GM21576 (cell line): ENCODE results near the gene OGFOD2.

Experiments used
- ATAC-seq: cut with Tn5 transposase; IDR thresholded peaks from one replicate; pipeline ENCODE4 v1.9.1; 2021; ENCODE audit warnings: mild to moderate bottlenecking, moderate library complexity; ENCODE audit not compliant: unreplicated experiment

The OGFOD2 gene

DNA sequence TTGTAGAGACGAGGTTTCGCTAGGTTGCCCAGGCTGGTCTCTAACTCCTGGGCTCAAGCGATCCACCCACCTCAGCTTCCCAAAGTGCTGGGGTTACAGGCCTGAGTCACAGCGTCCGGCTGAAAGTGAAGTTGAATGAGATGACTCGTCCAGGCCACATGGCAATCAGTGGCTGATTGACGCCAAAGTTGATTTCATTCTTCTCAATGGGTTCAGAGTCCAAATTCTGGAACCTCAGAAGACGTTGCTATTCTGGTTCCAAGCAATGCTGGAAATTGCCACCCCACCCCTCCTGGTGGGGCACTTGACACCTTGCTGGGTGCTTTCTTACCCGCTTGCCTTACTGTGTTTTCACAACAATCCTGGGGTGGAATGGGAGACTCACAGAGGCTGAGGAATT is 23.6 kb upstream of the OGFOD2 start:
- ATAC-seq = no peak

DNA sequence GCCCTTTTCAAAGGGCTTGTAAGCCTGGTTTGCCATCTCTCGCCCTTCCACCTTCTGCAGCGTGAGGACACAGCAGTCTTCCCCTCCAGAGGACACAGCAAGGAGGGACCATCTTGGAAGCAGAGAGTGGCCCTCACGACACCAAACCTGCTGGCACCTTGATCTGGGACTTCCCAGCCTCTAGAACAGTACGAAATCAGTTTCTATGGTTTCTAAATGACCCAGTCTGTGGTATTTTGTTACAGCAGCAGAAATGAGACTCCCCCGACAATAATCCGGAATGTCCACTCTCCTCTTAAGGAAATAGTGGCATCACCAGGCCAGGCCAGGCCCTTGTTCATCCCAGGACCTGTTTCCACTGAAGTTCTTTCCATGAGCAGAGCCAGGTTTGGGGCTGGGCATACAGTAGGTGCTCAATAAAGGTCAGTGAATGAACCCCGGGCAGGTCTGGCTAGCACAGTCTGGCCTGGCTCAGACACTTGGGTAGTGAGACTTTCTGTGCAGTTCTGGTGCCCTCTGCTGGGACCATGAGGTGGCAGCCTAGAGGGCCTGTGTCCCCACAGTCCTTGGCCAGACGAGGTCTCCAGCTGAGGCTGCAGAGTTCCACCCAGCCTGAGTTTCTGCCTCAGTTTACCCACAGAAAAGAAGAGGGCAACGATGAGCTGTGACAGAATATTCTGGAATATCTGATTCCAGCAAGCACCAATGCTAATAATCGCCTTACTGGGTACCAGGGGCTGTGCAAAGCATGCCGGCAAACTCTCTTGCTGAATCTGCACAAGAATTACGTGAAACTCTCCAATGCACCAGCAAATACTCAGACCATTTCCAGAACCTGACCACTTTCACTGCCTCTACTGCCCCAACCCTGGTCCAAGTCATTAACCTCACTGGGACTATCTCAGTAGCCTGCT is 22.8 kb upstream of the OGFOD2 start:
- peak; percentile 60 for ATAC-seq

GRCh38 chr12:122955156-122955555 is 19.9 kb upstream of the OGFOD2 start:
- no peak for ATAC-seq

GRCh38 chr12:122956035-122956434 is 19.0 kb upstream of the OGFOD2 start:
- no peak for ATAC-seq

DNA sequence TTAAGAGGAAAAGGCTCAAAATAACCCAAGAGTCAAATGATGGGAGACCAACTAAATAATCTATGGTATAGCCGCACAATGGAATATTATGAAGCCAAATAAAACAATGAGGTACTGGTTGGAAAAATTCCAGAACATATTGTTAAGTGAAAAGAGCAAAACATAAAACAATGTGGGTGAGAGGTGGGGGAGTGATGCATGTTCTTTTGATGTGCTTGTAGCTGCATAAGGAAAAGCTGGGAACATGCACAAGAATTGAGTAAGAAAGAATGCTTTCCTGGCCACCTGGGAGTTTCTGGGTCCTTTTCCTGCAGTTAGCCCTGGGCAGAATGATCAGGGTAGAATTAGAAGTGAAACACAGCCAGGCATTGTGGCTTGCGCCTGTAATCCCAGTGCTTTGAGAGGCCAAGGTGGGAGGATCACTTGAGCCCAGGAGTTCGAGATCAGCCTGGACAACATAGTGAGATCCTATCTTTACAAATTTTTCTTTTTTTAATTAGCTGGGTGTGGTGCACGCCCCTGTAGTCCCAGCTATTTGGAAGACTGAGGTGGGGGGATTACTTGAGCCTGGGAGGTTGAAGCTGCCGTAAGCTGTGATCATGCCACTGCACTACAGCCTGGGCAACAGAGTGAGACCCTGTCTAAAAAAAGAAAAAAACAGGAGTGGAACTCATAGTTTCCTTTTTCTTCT is 16.7 kb upstream of the OGFOD2 start:
- ATAC-seq = no peak

DNA sequence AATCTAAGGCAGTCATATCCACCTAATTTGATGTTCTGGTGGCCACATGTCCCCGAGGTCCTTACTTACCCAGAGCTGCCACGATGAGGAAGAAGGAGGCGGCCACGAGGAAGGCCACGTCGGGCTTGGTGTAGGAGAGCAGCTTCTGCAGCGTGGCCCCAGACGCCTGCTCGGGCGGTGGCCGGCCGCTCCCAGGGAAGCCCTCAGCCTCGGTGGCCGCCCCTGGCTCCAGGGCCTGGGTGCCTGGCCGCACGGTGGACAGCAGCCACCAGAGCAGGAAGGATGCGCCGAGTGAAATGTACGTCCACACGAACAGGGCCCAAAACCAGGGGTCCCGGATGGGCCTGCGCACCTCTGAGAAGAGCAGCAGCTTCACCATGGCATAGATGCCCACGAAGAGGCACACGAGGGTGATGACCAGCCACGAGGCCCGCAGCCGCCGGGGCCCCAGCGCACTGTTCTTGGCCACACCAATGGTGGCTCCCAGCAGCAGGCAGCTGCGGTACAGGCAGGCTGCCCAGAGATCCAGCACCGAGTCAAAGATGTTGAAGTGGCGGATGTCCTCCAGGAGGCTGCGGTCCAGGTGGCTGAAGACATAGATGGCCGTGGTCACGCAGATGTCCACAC is 15.4 kb upstream of the OGFOD2 start:
- ATAC-seq = no peak

GRCh38 chr12:122960193-122960569 is 14.9 kb upstream of the OGFOD2 start:
- no peak for ATAC-seq

GRCh38 chr12:122961531-122962329 is 13.3 kb upstream of the OGFOD2 start:
- ATAC-seq = no peak

- no peak for ATAC-seq
These were observed 11.1 kb upstream of the OGFOD2 start for GRCh38 chr12:122963941-122964265.

GRCh38 chr12:122964439-122965257 is 10.4 kb upstream of the OGFOD2 start:
- ATAC-seq = no peak

DNA sequence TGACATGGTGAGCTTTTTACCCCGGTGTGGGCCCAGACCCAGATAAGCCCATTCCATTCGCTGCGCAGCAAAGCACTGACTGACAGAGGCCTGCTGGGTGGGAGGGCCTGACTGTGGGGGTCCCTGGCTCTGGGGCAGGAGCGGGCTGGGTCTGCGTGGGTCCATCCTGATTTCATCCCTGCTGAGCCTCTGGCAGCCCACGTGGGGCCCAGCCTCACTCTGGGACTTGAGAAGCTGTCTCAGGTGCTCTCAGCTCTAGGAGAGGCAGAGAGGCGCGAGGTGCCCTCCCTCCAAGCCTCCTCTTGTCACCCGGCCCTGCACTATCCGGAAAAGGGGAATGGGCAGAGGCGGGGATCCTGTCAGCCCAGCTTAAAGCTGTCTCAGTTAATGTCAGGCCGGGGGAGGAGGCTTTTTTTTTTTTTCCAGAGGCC is 9.7 kb upstream of the OGFOD2 start:
- no peak for ATAC-seq

DNA sequence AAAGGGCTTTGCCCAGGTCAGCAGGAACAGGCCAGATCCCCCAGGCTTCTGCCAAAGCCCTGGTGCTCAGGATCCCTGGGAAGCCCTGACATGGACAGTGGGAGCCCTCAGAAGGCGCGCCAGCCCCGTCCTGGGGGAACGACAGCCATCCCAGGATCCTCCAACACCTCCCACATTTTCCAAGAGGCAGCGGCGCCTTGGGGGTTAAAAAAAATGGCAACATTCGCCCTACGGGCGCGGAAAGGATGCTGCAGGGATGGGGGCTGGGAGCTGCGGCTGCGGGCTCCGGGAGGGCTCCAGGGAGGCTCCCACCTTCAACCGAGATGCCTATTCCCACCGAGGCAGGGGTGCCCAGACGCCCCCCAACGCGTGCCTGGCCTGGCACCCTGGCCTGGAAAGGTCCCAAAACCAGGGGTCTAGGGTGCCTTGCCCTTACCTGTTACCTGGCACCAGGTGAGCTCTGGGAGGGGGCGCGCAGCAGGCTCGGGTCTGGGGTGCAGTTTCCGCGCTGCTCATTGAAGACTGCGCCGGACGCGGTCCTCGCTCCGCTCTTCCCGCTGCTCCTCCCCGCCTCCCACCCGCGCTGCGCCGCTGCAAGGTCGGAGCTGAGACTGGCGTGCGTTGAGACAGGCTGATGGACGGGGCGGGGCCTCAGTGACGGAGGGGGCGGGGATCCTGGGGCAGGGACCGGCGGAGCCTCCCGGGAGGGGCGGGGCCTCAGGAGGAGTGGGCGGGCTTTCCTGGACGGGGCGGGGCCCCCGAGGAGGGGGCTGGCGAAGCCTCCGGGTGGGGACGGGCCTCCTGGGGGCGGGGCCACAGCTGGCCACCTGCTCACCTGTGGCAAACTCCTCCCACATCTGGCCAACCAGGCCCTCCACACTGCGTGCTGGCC is 8.9 kb upstream of the OGFOD2 start, which contains the start of gene ABCB9:
ABCB9 (minus strand) TSS at position 613 of the 892 bp plus-strand sequence. CDS start 6,228 bp downstream, outside the sequence.
- no peak for ATAC-seq

- ATAC-seq = no peak
These were observed 8.1 kb upstream of the OGFOD2 start for GRCh38 chr12:122966743-122967550.

- ATAC-seq = no peak
These were observed 6.9 kb upstream of the OGFOD2 start for GRCh38 chr12:122968104-122968503.

DNA sequence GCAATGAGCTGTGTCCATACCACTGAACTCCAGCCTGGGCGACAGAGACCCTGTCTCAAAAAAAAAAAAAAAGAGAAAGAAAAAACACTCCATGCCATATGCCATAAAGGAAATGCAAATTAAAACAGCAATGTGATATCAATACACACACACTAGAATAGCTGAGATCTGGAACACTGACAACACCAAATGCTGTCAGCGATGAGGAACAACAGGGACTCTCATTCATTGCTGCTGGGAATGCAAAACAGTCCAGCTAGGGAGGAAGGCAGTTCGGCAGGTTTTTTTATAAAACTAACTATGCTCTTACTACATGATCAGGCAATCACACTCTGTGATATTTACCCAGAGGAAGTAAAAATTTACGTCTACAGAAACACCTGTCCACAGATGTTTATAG is 5.4 kb upstream of the OGFOD2 start:
- no peak for ATAC-seq

GRCh38 chr12:122974274-122974891 is 661 bp upstream of the OGFOD2 start:
- peak; percentile 75 for ATAC-seq

DNA sequence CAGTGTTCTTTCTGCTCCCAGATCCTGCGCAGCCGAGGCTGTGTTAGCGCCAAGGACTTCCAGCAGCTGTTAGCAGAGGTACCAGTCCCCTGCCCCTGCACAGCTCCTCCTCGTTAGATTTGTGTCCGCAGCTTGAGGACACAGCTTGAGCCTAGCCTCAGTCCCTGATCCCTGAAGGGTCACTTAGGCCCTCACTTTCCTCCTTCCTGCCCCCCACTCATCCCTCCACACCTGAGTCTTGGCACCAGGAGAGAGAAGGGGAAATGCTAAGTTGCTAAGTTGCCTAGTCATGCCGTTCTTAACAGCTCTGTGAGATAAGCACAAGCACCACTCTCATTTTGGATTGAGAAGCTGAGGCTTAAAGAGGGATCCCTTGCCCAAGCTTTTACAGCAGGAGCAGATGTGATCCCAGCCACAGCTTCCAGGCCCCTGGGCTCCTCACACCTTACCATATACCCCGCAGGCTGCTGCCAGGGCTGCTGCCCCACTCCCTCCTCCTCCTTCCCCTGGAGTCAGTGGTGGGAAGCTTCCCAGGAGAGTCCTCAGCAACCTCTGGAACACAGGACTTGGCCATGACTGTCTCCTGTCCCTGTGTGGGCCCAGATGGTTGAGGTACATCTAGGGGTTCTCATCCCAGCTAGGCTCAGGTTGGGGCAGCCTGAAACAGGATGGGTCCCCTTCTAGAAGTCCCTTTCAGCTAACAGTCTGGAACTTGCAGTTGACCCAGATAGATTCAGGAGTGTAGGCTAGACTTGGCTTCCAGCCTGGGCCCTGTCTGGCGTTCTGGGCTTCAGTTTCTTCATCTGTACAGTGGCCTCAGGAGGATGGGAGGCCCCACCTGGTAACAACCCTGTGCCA is 975 bp downstream of the OGFOD2 start:
- no peak for ATAC-seq
